Measurements from ENCODE around the gene C19orf81.

Gene C19orf81

DNA sequence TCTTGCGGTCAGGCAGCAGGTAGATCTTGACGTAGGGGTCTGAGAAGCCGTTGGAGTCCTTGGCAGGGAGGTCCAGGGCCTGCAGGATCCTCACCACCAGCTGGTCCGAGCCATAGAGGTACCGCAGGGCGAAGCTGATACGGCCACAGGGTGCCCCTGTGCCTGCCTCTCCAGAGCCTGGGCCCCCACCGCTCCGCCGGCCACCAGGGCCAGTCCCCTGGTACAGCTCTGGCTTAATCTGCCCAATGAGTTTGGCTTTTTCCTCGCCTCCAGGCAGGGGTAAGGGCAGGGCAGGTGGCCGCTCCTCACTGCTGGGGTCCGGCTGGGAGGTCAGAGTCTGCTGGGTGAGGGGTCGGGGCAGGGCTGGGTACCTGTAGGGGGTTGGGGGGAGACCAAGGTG lies 19.4 kb upstream of the C19orf81 start:
- DNase-seq, result no peak

DNA sequence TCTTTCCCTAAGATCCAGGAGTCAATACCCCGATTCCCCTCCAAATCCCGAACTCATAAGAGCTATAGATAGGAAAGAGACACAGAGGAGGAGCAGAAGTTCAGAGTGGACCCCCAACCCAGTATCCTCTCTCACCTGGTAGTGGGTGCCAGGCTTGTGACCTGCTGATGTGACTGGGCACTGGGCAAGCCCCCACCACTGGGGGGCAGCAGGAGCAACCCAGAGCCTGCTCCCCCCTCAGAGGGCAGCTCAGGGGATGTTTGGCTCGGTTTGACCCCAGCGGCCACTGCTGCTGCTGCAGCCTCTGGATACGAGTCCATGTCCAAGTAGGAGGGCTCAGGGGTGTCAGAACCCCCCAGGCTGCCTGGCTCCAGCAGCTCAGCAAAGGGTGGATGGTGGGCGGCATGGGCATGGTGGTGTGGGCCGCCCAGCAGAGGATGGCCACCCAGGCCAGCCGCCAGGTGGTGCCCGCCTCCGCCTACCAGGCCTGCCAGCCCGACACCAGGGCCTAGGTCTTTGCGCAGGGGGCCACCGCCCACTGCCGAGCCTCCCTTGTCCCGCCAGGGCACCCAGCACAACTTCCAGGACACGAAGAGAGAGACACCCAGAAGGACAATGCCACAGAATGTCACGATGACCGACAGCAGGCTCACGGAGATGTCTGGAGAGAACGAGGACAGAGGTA lies 17.0 kb upstream of the C19orf81 start:
- no peak for DNase-seq

- no peak for DNase-seq
Observed at GRCh38 chr19:50633359-50633758, 15.9 kb upstream of the C19orf81 start.

DNA sequence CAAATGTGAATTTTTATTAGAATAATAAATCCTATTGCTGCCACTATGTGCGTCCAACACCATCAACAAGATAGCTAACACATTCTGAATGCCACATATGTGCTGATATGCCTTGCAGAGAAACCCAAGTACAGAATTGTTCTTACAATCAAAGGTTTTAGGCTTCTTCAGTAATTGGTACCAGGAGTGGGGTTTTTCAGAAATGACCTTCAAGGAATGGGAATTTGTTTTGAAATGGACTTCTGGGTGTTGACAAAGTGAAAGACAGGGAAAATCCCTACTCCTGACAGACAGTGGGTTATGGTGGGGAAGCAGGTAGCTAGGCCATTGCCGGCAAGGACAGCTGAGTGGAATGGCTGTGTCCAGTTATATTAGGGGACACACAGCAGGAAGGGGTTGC lies 15.3 kb upstream of the C19orf81 start:
- DNase-seq, result no peak

DNA sequence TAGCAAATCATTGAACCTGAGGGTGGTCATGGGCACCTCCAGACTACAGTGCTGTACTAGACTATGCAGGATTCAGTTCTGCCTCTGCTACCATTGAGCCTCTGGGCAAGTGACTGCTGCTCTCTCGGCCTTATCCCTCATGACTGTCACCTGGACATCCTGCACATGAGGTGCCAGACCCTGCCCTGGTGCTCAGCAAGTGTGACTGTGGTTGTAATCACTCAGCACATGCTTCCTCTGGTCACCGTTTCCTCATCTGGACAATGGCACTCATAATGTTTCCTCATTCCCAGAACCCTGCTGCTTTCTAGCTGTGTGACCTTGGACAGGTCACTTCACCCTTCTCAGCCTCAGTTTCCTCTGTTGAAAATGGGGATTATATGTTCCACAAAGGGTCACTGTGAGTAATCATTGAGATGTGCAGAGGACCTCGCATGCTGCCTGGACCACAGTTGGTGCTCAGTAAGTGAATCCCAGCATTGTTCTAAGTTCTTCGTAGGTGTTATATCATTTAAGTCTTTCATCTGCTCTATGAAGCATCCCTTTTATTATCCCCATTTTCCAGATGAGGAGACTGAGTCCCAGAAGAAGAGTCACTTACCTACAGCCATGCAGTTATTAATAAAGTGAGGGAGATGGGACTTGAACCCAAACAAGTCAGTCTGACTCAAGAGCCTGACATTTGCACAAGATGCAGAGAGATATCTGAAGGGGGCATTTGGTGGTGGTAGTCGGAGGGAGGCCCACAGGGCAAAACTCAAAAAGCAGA lies 12.7 kb upstream of the C19orf81 start:
- DNase-seq, result no peak

DNA sequence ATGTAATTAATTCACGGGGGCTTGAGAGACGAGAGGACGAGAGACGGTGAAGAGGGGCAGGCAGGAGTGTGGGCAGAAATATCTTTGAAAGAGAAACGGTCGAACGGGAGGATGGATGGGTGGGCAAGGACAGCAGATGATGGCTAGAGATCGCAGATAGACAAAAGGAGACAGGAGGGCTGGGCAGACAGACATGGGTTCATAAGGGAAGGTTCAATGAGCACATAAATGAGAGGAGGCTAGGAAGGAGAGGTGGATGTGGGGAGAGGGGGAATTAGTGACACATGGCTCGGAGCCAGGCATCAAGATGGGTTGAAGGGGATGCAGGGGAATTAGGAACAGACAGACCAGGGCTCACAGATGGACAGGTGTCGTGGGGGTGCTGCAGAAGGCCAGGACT lies 10.6 kb upstream of the C19orf81 start:
- no peak for DNase-seq

- peak; percentile 53 for DNase-seq
Observed at GRCh38 chr19:50639121-50640112, 9.8 kb upstream of the C19orf81 start, which contains the start of gene SYT3. Gene SYT3, minus strand, starts transcription at chr19:50639881. Its CDS starts 2,470 bp downstream, at chr19:50637411.

DNA sequence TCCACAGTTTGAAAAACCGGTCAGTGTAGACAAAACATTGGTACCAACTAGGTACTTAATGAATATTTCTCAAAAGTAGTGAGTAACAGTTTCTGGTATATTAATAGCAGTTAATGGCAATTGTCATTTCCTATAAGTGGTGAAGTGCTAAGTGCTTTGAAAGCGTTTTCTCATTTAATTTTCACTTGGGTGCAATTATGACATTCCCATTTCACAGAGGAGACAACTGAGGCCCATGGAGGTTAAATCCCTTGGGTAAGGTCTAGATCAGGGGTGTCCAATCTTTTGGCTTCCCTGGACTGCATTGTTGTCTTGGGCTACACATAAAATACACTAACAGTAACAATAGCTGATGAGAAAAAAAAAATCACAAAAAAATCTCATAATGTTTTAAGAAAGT lies 8.9 kb upstream of the C19orf81 start:
- DNase-seq, result no peak

DNA sequence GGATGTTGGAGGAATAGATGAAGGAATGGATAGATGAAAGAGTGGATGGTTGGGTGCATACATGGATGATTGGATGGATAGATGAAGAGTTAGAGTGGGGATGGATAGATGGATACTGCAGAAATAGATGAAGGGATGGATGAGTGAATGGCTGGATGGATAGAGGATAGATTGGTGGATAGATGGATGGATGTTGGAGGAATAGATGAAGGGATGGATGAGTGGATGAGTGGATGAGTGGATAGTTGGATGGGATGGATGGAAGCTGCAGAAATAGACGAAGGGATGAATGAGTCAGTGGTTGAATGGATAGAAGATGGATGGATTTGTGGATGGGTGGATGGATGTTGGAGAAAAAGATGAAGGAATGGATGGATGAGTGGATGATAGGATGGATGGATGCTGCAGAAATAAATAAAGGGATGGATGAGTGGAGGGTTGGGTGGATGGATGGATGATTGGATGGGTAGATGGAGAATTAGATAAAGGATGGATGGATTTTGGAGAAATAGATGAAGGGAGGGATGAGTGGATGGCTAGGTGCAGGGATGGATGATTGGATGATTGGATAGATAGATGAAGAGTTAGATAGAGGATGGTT lies 4.8 kb upstream of the C19orf81 start:
- DNase-seq, result no peak

DNA sequence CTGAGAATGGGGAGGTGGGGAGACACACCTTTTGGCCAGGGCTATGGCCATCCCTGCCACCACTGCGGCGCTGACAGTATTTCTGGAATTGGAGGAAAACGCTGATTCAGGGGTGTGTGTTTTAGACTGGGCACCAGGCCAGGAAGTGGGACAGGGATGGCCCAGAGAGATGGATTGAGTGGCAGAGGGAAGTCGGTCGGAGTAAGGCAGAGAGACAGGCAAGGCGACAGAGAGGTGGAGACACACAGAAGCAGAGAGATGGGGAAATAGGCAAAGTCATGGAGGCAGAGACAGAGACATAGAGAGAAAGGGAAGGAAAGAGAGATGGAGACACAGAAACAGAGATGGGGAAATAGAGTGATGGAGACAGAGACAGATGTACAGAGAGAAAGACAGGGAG lies 4.1 kb upstream of the C19orf81 start:
- DNase-seq, result no peak

- no peak for DNase-seq
Observed at GRCh38 chr19:50646074-50646807, 3.0 kb upstream of the C19orf81 start.

- no peak for DNase-seq
Observed at GRCh38 chr19:50647879-50648615, 1.2 kb upstream of the C19orf81 start.

DNA sequence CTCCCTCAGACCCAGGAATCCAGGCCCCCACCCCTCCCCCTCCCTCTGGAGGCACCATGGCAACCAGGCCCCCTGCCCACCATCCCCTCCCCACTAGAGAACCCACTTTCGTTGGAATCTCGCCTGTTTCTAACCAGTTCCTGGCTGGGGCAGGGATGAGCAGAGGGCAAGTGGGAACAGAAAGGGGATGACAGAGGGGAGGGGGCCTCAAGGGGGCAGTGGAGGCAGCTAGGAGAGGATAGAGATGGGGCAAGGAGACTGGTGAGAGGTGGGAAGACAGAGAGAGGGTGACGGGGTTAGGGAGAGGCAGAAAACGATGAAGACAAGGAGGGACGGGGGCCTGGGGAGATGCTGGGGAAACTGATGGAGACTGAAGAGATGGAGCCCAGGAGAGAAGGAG lies 586 bp upstream of the C19orf81 start:
- DNase-seq, result no peak

DNA sequence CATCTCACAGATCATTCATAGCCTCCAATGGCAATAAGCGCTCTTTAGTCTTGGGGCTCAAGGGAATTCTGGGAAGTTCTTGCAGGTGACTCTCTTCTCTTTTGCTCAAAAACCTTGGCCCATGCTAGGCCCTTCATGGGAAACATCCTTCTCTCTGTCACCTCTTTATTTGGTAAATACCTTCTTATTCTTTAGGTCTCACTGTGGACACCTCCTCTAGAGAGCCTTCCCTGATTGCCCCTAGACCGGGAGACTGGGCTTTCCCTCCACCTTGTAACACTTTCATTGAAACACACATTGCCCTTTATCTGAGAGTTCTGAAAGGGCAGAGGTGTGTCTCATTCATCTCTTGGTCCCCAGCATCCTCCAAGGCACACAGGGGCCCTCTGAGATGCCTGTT lies 1.9 kb downstream of the C19orf81 start:
- DNase-seq, result no peak

GRCh38 chr19:50652722-50653121 lies 3.5 kb downstream of the C19orf81 start:
- no peak for DNase-seq

GRCh38 chr19:50654882-50655281 lies 5.6 kb downstream of the C19orf81 start:
- DNase-seq, result no peak

DNA sequence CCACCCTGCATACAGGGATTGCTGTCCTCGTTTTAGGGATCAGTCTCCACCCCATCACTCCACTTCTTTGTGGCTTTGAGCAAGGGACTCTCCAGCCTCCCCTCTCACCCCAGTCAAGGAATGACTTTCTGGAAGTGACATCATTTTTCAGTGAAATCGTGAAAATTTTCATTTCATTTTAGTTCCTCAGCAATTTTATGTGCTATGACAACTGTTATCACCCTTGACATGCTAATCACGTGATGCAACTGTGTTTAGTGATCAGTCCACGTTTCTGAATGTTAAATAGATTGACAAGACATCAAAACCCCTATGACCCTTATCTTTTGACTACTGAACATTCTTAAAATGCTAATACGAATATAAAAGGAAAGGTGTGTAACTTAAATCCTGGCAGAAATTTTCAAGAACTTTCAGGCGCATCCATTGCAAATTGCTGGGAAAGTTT lies 8.0 kb downstream of the C19orf81 start:
- DNase-seq, result no peak

GRCh38 chr19:50657712-50658440 lies 8.6 kb downstream of the C19orf81 start:
- DNase-seq, result peak; percentile 69

GRCh38 chr19:50658441-50659317 lies 9.4 kb downstream of the C19orf81 start:
- DNase-seq, result peak; percentile 54
